HepG2 (cell line): ENCODE data around the gene TEAD1. TPM values are rescaled to one million over a fixed set of nuclear protein-coding genes. Genes with fewer than 3 reads are reported as not detected.

Source experiments
- AGO1 ChIP-seq: fragments of 200-400 bp; formaldehyde crosslinking; IDR thresholded peaks from 2 replicates; pipeline ENCODE4 v1.6.1; 2017; ENCODE audit warnings: mild to moderate bottlenecking, low read depth, low read length, moderate library complexity; ENCODE audit not compliant: poor library complexity, severe bottlenecking
- ATF1 ChIP-seq: IDR thresholded peaks from 2 replicates; pipeline ENCODE4 v1.6.1; 2016; ENCODE audit warnings: mild to moderate bottlenecking, control low read depth
- BORCS8-MEF2B ChIP-seq: sonication (generic); formaldehyde crosslinking; IDR thresholded peaks from 2 replicates; pipeline ENCODE4 v1.8.0; 2022; ENCODE audit warnings: mild to moderate bottlenecking, missing genetic modification reagents
- CHCHD3 ChIP-seq: sonication (generic); formaldehyde crosslinking; IDR thresholded peaks from 2 replicates; pipeline ENCODE4 v1.8.0; 2022; ENCODE audit warnings: mild to moderate bottlenecking, missing genetic modification reagents, moderate library complexity
- GABPB1 ChIP-seq: IDR thresholded peaks from 2 replicates; pipeline ENCODE4 v1.6.1; 2016; ENCODE audit warnings: mild to moderate bottlenecking, missing genetic modification reagents, moderate library complexity, missing compliant biosample characterization
- HCFC1 ChIP-seq: fragments of 150-350 bp; IDR thresholded peaks from 2 replicates; pipeline ENCODE4 v1.6.1; 2014; ENCODE audit warnings: low read depth, low read length
- NBN ChIP-seq: fragments of 450-650 bp; conservative IDR thresholded peaks from 2 replicates; pipeline ENCODE4 v1.6.1; 2017
- NFIB ChIP-seq: sonication (generic); formaldehyde crosslinking; IDR thresholded peaks from 2 replicates; pipeline ENCODE4 v1.9.0; 2021; ENCODE audit warnings: missing genetic modification reagents, mild to moderate bottlenecking, borderline replicate concordance
- SRY ChIP-seq: sonication (generic); formaldehyde crosslinking; IDR thresholded peaks from 2 replicates; pipeline ENCODE4 v1.8.0; 2022; ENCODE audit warnings: mild to moderate bottlenecking, missing genetic modification reagents
- TAF1 ChIP-seq: sonication (generic); formaldehyde crosslinking; IDR thresholded peaks from 2 replicates; pipeline ENCODE4 v1.4.0; 2020; ENCODE audit warnings: missing genetic modification reagents
- TCF7L2 ChIP-seq: IDR thresholded peaks from 2 replicates; pipeline ENCODE4 v1.6.1; 2011; ENCODE audit warnings: mild to moderate bottlenecking, low read depth, low read length, moderate library complexity
- ZBTB26 ChIP-seq: IDR thresholded peaks from 2 replicates; pipeline ENCODE4 v1.6.1; 2016; ENCODE audit warnings: missing compliant biosample characterization, missing genetic modification reagents, borderline replicate concordance
- ZBTB4 ChIP-seq: sonication (generic); formaldehyde crosslinking; IDR thresholded peaks from 2 replicates; pipeline ENCODE4 v1.4.0; 2020; ENCODE audit warnings: missing genetic modification reagents, mild to moderate bottlenecking, borderline replicate concordance
- ZNF143 ChIP-seq: sonication (generic); formaldehyde crosslinking; IDR thresholded peaks from 2 replicates; pipeline ENCODE4 v1.4.0; 2020; ENCODE audit warnings: missing genetic modification reagents
- ZNF160 ChIP-seq: sonication (generic); formaldehyde crosslinking; IDR thresholded peaks from 2 replicates; pipeline ENCODE4 v1.8.0; 2022; ENCODE audit warnings: mild to moderate bottlenecking, inconsistent platforms, missing genetic modification reagents
- ZNF503 ChIP-seq: sonication (generic); formaldehyde crosslinking; IDR thresholded peaks from 2 replicates; pipeline ENCODE4 v1.4.0; 2020; ENCODE audit warnings: missing genetic modification reagents
- ZNF597 ChIP-seq: sonication (generic); formaldehyde crosslinking; IDR thresholded peaks from 2 replicates; pipeline ENCODE4 v1.5.0; 2020; ENCODE audit warnings: missing genetic modification reagents
- ZNF607 ChIP-seq: sonication (generic); formaldehyde crosslinking; IDR thresholded peaks from 2 replicates; pipeline ENCODE4 v1.5.1; 2020; ENCODE audit warnings: missing genetic modification reagents, mild to moderate bottlenecking, borderline replicate concordance
- ZNF703 ChIP-seq: sonication (generic); formaldehyde crosslinking; IDR thresholded peaks from 2 replicates; pipeline ENCODE4 v1.5.1; 2020; ENCODE audit warnings: missing genetic modification reagents, mild to moderate bottlenecking, moderate library complexity, borderline replicate concordance
- ZNF772 ChIP-seq: sonication (generic); formaldehyde crosslinking; IDR thresholded peaks from 2 replicates; pipeline ENCODE4 v1.5.0; 2020; ENCODE audit warnings: mild to moderate bottlenecking, missing genetic modification reagents
- polyA plus RNA-seq, 8 experiments: library from polyadenylated mRNA; depleted of rRNA in 3 of 8; stranded (reverse) in 7 of 8; unstranded in 1 of 8; fragments of >200 nt; fragmentation: Illumina TruSeq in 4 of 8; extraction: Trizol in 4 of 8; gene quantifications; 2 replicates each; pipeline versions ENCODE4 v1.2.1 to v1.2.3, GENCODE V29; 2011 to 2016; ENCODE audit warnings: low read depth in 4 of 8, missing spikeins in 1 of 8, mixed read lengths in 1 of 8; ENCODE audit not compliant: insufficient read depth in 1 of 8
- total RNA-seq, 5 experiments: library from RNA; depleted of rRNA; stranded (reverse); fragments of >200 nt; fragmentation: Illumina TruSeq; extraction: Trizol; gene quantifications; 2 replicates each; pipeline ENCODE4 v1.2.3, GENCODE V29; 2016; ENCODE audit warnings: low read depth in 1 of 5

Gene TEAD1
- total and polyA plus RNA-seq, 2 of the 13 experiments (the other 11 are each of a cell fraction or from before 2014, with no cell fraction given), result 20.1 to 30.5 TPM

GRCh38 chr11:12845739-12846358, 171.6 kb downstream of the TEAD1 start (continued):
- TF ChIP-seq TAF1 (peak; percentile 62), NFIB (CRISPR knock-in tag) (no peak), SRY (no peak), ZNF772 (CRISPR knock-in tag) (peak; percentile 78; the same call in 1 of the 2 replicates), NBN (no peak), TCF7L2 (peak; percentile 60; the same call in 1 of the 2 replicates), ZNF597 (CRISPR knock-in tag) (no peak), ZNF160 (CRISPR knock-in tag) (no peak), CHCHD3 (no peak), ATF1 (CRISPR knock-in tag) (no peak), ZNF143 (CRISPR knock-in tag) (peak; percentile 42; the same call in 1 of the 2 replicates), ZNF703 (CRISPR knock-in tag) (no peak), GABPB1 (CRISPR knock-in tag) (peak; percentile 37; the same call in 1 of the 2 replicates), HCFC1 (no peak), AGO1 (no peak), ZNF503 (CRISPR knock-in tag) (peak; percentile 95), ZBTB26 (CRISPR knock-in tag) (no peak), ZBTB4 (CRISPR knock-in tag) (peak; percentile 94; the same call in 1 of the 2 replicates), BORCS8-MEF2B (CRISPR knock-in tag) (peak; percentile 90), ZNF607 (CRISPR knock-in tag) (no peak)
